Measurements from ENCODE around the gene CEP72. TPM values are rescaled to one million over a fixed set of nuclear protein-coding genes. Genes with fewer than 3 reads are reported as not detected.

CEP72 gene
- total RNA-seq, 1 donor from 2014 or later = 7.0 TPM

GRCh38 chr5:582936-583635, 29.1 kb upstream of the CEP72 start:
- H3K36me3 Mint-ChIP-seq (ENCODE audit: low read depth, unreplicated experiment) = no peaks in the 10 kb centered on the region
- no peaks in the 10 kb centered on the region for H3K79me2 ChIP-seq (ENCODE audit: insufficient read depth, low read length)
- TF ChIP-seq EZH2 (IDR thresholded peaks at IDR 0.05; ENCODE audit: insufficient read depth, low read length) (no peak), CTCF (IDR thresholded peaks at IDR 0.05; ENCODE audit: insufficient read depth, low read depth, low read length) (no peak)
- FAIRE-seq (no peak), DNase-seq (ENCODE audit: low read depth) (no peak)
- no peaks in the 10 kb centered on the region for H4K20me1 ChIP-seq (ENCODE audit: insufficient read depth, low read length)
- no peaks in the 10 kb centered on the region for H3K4me1 Mint-ChIP-seq (ENCODE audit: low read depth, unreplicated experiment)
- H3K36me3 ChIP-seq (ENCODE audit: insufficient read depth, low read length) = no peaks in the 10 kb centered on the region
- no peak overlapping the region for H3K4me3 Mint-ChIP-seq (ENCODE audit: unreplicated experiment)
- H3K4me3 ChIP-seq (ENCODE audit: insufficient read depth, low read depth, low read length) = no peak overlapping the region
- H3K27ac ChIP-seq (ENCODE audit: low read depth, low read length) = no peak overlapping the region
- no peaks in the 10 kb centered on the region for H3K4me1 ChIP-seq (ENCODE audit: insufficient read depth, low read length)
- H3K4me2 ChIP-seq (ENCODE audit: low read length) = no peak overlapping the region
- no peaks in the 10 kb centered on the region for H3K9me3 ChIP-seq (ENCODE audit: insufficient read depth, low read depth, low read length)
- no peak overlapping the region for H3K9ac ChIP-seq (ENCODE audit: low read length)
- peaks cover 64% of the 10 kb centered on the region for H3K27me3 Mint-ChIP-seq (ENCODE audit: low read depth, unreplicated experiment)
- H3K27ac Mint-ChIP-seq (ENCODE audit: unreplicated experiment) = no peak overlapping the region
- H3K27me3 ChIP-seq (ENCODE audit: insufficient read depth, low read length) = peaks cover 21% of the 10 kb centered on the region
- no peak overlapping the region for H2AFZ ChIP-seq (ENCODE audit: low read depth, low read length)
- H3K9me3 Mint-ChIP-seq (ENCODE audit: unreplicated experiment) = peaks cover 5% of the 10 kb centered on the region

GRCh38 chr5:583645-584044, 28.5 kb upstream of the CEP72 start:
- DNase-seq (ENCODE audit: low read depth) (no peak), FAIRE-seq (no peak)
- Histone ChIP-seq H3K36me3 (ENCODE audit: insufficient read depth, low read length) (no peaks in the 10 kb centered on the region), H4K20me1 (ENCODE audit: insufficient read depth, low read length) (no peaks in the 10 kb centered on the region), H3K4me1 (ENCODE audit: insufficient read depth, low read length) (no peaks in the 10 kb centered on the region), H3K4me3 (ENCODE audit: insufficient read depth, low read depth, low read length) (no peak overlapping the region), H2AFZ (ENCODE audit: low read depth, low read length) (no peak overlapping the region), H3K9me3 (ENCODE audit: insufficient read depth, low read depth, low read length) (no peaks in the 10 kb centered on the region), H3K9ac (ENCODE audit: low read length) (no peak overlapping the region), H3K27ac (ENCODE audit: low read depth, low read length) (no peak overlapping the region), H3K27me3 (ENCODE audit: insufficient read depth, low read length) (peaks cover 17% of the 10 kb centered on the region), H3K4me2 (ENCODE audit: low read length) (no peak overlapping the region), H3K79me2 (ENCODE audit: insufficient read depth, low read length) (no peaks in the 10 kb centered on the region)
- TF ChIP-seq EZH2 (IDR thresholded peaks at IDR 0.05; ENCODE audit: insufficient read depth, low read length) (no peak), CTCF (IDR thresholded peaks at IDR 0.05; ENCODE audit: insufficient read depth, low read depth, low read length) (no peak)
- Mint-ChIP-seq H3K27ac (ENCODE audit: unreplicated experiment) (no peak overlapping the region), H3K27me3 (ENCODE audit: low read depth, unreplicated experiment) (peaks cover 69% of the 10 kb centered on the region), H3K4me1 (ENCODE audit: low read depth, unreplicated experiment) (no peaks in the 10 kb centered on the region), H3K9me3 (ENCODE audit: unreplicated experiment) (peaks cover 4% of the 10 kb centered on the region), H3K4me3 (ENCODE audit: unreplicated experiment) (no peak overlapping the region), H3K36me3 (ENCODE audit: low read depth, unreplicated experiment) (no peaks in the 10 kb centered on the region)

- Histone ChIP-seq H3K9ac (ENCODE audit: low read length) (no peak overlapping the region), H3K79me2 (ENCODE audit: insufficient read depth, low read length) (no peaks in the 10 kb centered on the region), H3K27me3 (ENCODE audit: insufficient read depth, low read length) (peaks cover 16% of the 10 kb centered on the region), H2AFZ (ENCODE audit: low read depth, low read length) (no peak overlapping the region), H3K27ac (ENCODE audit: low read depth, low read length) (no peak overlapping the region), H3K4me2 (ENCODE audit: low read length) (no peak overlapping the region), H3K4me1 (ENCODE audit: insufficient read depth, low read length) (no peaks in the 10 kb centered on the region), H3K4me3 (ENCODE audit: insufficient read depth, low read depth, low read length) (no peak overlapping the region), H4K20me1 (ENCODE audit: insufficient read depth, low read length) (no peaks in the 10 kb centered on the region), H3K36me3 (ENCODE audit: insufficient read depth, low read length) (no peaks in the 10 kb centered on the region), H3K9me3 (ENCODE audit: insufficient read depth, low read depth, low read length) (no peaks in the 10 kb centered on the region)
- Mint-ChIP-seq H3K36me3 (ENCODE audit: low read depth, unreplicated experiment) (no peaks in the 10 kb centered on the region), H3K9me3 (ENCODE audit: unreplicated experiment) (peaks cover 7% of the 10 kb centered on the region), H3K27ac (ENCODE audit: unreplicated experiment) (no peak overlapping the region), H3K4me3 (ENCODE audit: unreplicated experiment) (no peak overlapping the region), H3K4me1 (ENCODE audit: low read depth, unreplicated experiment) (no peaks in the 10 kb centered on the region), H3K27me3 (ENCODE audit: low read depth, unreplicated experiment) (peaks cover 71% of the 10 kb centered on the region)
- FAIRE-seq (no peak), DNase-seq (ENCODE audit: low read depth) (no peak)
- TF ChIP-seq CTCF (IDR thresholded peaks at IDR 0.05; ENCODE audit: insufficient read depth, low read depth, low read length) = no peak
Observed at GRCh38 chr5:584216-584615, 27.9 kb upstream of the CEP72 start.

Data from astrocyte (in vitro differentiated cells and primary cell).